Inferior parietal cortex (tissue), 1 donor: ENCODE data around the gene ZNF253.
"Not testable (repeated sequence)": the region's sequence is repeated elsewhere in the genome, so short reads cannot be mapped to it uniquely, and the experiment has no call there.

ENCODE experiments used
- DNase-seq: peaks from one replicate; pipeline ENCODE4 v3.0.0-alpha.2; 2016; ENCODE audit errors: extremely low spot score

The ZNF253 gene

DNA sequence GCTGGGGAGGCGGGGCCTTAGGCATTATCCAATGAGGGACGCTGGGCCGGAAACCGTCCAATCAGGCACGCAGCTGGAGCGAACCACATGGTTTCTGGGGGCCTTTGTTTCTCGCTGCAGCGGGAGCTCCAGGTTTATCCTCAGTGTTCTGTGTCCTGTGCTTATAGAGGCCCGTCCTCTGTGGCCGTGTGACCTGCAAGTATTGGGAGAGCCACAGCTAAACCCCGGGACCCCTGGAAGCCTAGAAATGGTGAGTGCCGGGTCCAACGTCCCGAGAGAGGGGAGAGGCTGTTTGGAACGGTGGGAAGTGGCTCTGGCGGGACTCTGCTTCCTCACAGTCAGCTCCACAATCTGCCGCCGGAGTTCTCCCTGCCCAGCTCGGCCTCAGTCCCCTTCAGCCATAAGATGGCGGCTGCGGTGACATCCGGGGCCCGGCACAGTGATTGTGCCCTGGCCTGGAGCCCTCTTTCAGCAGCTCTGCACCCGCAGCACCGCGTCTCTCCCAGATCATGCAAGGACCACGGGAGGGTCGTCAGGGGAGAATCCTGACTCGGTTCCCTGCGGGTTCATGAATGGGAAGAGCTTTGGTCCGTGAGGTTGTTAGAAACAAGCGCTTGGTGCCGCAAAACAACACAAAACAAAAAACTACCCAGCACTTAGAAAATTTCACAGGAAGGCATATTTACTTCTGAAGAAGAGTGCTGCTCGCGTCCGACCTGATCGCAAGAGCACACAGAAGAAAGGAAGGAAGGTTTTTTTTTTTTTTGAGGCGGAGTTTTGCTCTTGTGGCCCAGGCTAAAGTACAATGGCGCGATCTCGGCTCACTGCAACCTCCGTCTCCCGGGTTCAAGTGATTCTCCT is at the start of gene ZNF253:
Gene ZNF253 (plus strand): TSS at position 133 of the 861 bp plus-strand sequence. CDS start 115 bp downstream, at position 248.
- peak; percentile 98 for DNase-seq

DNA sequence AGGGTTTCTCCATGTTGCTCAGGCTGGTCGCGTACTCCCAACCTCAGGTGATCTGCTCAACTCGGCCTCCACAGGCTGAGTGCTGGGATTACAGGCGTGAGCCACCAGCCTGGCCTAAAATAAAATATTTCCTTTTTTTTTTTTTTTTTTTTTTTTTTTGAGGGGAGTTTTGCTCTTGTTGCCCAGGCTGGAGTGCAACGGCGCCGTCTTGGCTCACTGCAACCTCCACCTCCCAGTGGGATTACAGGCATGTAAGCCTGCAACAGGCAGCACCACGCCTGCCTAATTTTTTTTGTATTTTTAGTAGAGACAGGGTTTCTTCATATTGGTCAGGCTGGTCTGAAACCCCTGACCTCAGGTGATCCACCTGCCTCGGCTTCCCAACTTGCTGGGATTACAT is 49.0 kb upstream of the ZNF253 start:
- DNase-seq = no peak

DNA sequence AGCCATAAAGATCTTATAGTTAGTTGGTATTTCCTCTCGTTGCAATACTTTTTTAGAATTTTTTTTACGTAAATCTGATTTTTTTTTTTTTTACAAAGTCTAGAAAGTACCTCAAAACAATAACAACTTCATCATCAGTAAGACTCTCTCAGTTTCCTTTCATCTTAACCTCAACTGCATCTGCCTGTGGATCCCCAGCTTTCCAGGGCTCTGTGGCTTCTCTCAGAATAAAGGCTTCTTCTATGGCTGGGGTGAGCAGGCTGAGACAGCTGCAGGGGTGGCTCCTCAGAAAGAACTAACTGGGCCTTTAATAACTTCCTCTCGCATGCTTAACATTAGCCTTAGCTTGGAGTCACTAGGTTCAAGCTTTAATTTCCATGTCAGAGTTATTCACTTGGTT is 48.3 kb upstream of the ZNF253 start:
- no peak for DNase-seq

DNA sequence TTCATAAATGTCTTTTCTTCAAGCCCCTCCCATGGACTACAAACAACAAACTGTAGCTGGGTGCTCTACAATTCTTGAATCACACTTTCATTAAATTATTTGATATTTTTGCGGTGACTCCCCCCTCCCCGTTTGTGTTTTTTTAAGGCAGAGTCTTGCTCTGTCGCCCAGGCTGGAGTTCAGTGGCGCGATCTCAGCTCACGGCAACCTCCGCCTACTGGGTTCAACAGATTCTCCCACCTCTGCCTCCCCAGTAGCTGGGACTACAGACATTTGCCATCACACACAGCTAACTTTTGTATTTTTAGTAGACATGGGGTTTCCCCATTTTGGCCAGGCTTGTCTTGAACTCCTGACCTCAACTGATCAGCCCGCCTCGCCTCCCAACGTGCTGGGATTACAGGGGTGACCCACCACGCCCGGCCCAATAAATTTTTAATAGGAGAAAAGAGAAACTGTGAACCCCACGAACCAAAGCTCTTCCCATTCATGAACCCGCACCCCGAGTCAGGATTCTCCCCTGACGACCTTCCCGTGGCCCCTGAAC is 44.8 kb upstream of the ZNF253 start:
- no peak for DNase-seq

DNA sequence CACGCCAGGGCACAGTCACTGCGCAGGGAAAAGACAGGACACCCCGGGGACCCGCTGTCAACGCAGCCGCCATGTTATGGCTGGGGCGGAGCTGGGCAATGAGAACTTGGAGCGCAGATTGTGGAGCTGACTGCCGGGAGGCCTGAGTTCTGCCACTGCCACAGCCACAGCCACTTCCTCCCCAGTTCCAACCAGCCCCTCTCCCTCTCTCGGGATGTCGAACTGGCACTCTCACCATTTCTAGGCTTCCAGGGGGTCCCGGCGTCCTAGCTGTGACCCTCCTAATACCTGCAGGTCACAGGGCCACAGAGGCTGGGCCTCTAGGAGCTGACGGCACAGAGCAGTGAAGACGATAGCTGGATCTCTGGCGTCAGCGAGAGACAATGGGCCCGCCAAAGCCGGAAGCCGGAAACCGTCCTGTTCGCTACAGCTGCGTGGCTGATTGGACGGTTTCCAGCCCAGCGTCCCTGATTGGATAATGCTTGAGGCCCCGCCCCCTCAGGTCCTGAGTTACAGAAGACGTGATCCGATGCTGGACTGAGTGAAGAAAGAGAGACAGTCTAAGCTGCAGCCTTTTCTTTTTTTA is 44.2 kb upstream of the ZNF253 start, which contains the start of gene ZNF506:
Gene ZNF506 (minus strand): TSS at position 385 of the 586 bp plus-strand sequence. CDS start 147 bp downstream, at position 238.
- peak; percentile 97 for DNase-seq

DNA sequence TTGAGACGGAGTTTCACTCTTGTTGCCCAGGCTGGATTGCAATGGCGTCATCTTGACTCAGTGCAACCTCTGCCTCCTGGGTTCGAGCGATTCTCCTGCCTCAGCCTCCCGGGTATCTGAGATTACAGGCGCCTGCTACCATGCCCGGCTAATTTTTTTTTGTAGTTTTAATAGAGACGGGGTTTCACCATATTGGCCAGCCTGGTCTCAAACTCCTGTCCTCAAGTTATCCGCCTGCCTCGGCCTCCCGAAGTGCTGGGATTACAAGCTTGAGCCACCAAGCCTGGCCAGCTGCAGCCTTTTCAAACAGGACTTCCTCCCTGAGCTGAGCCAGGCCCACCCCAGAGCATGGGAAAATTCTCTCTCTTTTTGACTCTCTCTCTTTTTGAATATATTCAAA is 43.7 kb upstream of the ZNF253 start:
- DNase-seq = not testable (repeated sequence)

DNA sequence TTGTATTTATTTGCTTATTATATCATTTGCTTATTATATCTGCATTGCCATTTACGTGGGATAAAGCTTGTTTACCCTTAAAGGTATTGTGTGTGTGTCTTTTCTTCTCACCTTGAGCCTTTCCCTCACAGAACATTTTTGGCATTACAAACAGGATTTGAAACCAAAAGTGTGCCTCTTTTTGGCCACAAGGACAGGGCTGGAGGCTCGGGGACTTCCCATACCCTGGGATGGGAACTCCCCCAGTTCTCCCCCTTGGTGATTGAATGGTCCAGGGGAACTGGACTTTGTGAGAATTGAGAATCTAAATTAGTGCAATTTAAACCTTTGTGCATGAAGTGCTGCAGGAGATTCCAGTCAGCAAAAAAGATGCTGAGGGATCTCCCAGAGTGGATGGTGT is 41.8 kb upstream of the ZNF253 start:
- no peak for DNase-seq

DNA sequence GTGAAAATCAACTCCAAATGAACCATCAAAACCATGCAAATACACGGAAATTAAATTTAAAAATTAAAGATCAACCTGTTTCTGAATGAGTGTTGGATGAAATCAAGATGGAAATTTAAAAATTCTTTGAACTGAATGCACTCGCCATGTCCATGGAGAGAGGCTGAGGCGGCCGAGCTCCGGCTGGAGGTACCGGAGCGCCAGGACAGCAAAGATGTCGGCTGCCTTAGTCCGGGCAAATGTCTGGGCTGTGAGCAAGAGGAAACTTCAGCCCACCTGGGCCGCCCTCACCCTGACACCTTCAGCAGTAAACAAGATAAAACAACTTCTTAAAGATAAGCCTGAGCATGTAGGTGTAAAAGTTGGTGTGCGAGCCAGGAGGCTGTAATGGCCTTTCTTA is 38.8 kb upstream of the ZNF253 start:
- DNase-seq = no peak

DNA sequence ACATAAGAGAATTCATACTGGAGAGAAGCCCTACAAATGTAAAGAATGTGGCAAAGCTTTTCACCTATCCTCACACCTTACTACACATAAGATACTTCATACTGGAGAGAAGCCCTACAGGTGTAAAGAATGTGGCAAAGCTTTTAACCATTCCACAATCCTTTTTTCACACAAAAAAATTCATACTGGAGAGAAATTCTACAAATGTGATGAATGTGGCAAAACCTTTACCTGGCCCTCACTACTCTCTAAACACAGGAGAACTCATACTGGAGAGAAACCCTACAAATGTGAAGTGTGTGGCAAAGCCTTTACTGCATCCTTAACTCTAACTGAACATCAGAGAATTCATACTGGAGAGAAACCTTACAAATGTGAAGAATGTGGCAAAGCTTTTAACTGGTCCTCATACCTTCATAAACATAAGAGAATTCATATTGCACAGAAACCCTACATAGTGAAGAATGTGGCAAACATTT is 30.1 kb upstream of the ZNF253 start:
- no peak for DNase-seq

DNA sequence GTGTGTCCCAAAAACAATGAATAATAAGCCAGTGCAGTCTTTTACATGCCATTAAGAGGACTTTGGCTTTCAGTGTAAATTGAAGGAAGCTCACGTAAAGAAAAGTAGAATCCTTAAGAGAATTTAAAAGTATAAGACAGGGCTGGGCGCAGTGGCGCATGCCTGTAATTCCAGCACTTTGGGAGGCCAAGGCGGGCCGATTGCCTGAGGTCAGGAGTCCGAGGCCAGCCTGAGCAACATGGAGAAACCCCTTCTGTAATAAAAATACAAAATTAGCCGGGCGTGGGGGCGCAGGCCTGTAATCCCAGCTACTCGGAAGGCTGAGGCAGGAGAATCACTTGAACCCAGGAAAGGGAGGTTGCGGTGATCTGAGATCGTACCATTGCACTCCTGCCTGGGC is 17.9 kb upstream of the ZNF253 start:
- no peak for DNase-seq

DNA sequence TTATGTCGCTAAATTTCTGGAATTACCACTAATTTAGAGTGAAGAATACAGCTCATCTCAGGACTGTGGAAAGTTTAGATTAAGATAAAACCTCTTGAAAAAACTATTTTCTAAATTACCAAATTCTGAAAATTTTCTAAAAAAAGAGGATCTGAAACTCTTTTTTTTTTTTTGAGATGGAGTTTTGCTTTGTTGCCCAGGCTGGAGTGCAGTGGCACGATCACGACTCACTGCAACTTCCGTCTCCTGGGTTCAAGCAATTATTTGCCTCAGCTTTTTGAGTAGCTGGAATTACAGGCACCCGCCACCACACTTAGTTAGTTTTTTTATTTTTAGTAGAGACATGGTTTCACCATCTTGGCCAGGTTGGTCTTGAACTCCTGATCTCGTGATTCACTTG is 16.6 kb upstream of the ZNF253 start:
- no peak for DNase-seq

DNA sequence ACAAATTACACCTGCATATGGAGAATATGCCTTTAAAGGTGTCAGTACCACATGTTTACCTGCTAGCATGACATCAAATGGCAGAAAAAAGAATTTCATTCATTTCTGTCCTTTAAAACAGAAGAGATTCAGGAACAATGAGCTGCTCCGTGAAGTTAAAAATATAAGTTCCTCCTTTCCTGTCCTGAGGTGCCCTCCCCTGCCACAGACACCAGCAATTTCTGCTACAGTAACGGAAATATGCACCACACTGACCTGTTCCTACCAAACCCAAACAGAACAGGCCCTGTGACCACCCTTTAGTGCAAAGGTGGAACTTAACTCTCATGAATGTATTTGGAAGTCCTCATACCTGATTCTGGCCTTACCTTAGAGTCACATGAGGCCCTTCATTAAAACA is 13.9 kb upstream of the ZNF253 start:
- not testable (repeated sequence) for DNase-seq

DNA sequence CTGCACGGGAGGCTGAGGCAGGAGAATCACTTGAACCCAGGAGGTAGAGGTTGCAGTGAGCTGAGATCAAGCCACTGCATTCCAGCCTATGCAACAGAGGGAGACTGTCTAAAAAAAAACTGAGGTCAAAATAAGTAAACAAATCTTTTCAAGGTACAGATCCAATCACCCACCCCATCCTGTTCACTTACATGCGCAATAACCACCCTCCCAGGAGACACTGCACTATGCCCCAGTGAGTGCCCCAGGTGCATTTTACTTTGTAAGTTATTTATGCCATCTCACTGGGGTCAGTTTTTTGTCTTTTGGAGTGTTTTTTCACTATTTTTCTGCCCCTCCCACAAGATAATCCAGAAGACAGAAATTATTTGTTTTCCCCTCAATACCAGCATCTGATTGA is 6.9 kb upstream of the ZNF253 start:
- no peak for DNase-seq

DNA sequence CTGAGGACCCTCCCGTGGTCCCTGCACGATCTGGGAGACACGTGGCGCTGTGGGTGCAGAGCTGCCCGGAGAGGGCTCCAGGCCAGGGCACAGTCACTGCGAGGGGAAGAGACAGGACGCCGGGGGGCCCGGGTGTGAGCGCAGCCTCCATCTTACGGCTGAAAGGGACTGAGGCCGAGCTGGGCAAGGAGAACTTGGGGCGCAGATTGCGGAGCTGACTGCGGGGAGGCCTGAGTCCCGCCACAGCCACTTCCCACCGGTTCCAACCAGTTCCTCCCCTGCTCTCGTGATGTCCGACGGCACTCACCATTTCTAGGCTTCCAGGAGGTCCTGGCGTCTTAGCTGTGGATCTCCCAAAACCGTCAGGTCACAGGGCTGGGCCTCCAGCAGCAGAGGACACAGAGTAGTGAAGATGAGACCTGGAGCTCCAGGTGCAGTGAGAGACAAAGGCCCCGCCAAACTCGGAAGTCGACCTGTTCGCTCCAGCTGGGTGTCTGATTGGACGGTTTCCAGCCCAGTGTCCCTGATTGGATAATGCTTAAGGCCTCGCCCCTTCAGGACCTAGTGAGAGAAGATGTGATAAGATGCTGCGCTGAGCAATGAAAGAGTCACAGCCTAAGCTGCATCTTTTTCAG is 4.8 kb upstream of the ZNF253 start:
- DNase-seq = no peak

DNA sequence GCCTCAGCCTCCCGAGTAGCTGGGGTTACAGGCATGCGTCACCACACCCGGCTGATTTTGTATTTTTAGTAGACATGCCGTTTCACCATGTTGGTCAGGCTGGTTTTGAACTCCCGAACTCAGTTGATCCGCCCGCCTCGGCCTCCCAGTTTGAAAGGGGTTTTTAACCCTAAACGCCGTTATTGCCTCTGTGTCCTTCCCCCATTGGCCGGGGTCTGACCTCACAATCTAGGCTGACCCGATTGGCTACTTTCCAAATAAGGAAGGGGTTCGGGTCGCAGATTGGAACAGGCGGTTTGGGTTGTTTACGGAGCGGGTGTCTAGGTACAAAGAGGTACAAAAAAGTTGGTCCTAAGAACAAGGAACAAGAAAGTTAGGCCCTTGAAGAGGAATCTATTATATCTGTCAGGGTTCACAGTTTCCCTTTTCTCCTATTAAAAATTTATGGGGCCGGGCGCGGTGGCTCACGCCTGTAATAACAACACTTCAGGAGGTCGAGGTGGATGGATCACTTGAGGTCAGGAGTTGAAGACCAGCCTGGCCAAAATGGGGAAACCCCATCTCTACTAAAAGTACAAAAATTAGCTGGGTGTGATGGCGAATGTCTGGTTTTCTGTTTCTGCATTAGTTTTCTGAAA is 1.0 kb downstream of the ZNF253 start:
- DNase-seq = peak; percentile 16

DNA sequence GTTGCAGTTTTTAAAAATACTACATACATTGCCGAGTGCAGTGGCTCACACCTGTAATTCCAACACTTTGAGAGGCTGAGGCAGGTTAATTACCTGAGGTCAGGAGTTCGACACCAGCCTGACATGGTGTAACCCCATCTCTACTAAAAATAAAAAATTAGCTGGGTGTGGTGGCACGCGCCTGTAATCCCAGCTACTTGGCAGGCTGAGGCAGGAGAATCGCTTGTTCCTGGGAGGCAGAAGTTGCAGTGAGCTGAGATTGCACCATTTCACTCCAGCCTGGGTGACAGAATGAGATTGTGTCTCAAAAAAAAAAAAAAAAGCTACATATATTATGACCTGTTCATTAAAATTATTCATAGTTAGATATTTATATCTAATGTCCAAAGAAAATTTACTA is 4.4 kb downstream of the ZNF253 start:
- DNase-seq = not testable (repeated sequence)

DNA sequence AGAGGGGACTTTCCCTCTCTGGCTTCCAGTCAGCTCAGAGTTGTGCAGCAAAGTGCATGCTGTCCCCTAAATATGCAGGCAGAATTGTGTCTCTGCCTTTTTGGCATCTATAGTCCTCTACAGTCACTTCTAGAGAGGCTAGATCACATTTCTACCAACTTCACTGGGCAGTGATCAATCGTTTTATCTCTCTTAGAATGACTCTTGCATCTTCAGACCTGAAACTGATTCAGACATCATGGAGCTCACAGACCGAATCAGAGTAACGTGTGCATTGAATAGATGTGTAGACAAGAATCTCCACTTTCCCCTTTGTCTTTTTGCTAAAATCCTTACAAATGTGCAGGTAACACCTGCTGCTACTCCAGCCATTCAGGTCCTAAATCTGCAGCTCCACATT is 6.2 kb downstream of the ZNF253 start:
- DNase-seq = no peak

DNA sequence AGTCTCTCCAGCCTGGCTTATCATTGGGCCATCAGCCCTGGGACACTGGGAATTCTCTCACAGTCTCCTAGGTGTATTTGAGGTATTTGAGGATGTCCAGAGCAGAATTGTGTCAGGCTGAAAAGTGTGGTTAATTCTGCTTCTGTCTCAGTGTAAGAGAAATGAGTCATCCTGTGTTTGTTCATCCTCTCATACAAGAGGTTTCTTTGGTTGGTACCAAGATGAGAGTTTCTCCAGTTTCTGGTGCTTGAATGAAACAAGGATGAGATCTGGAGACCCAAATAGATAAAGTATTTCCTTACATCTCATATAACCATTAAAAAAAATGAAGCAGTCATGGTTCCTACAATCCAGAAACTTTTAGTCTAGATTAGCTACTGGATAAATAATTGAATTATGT is 7.7 kb downstream of the ZNF253 start:
- no peak for DNase-seq

DNA sequence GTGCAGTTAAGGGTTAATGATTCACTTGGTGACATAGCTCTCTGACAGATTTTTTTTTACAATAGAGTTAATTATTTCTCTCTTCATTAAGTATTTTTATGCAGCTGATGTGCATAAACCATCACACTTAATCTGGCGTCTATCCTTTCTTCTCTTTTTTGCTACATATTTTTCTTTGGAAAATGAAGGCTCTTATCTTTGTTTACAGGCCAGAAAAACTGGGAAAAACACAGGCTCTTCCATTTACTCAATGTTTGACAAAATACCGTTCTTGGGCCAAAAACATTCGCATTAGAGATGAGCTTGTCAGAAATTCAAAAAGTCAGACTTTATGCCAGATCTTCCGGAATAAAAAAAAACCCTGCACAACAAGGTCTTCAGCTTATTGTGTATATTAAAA is 12.0 kb downstream of the ZNF253 start:
- no peak for DNase-seq

DNA sequence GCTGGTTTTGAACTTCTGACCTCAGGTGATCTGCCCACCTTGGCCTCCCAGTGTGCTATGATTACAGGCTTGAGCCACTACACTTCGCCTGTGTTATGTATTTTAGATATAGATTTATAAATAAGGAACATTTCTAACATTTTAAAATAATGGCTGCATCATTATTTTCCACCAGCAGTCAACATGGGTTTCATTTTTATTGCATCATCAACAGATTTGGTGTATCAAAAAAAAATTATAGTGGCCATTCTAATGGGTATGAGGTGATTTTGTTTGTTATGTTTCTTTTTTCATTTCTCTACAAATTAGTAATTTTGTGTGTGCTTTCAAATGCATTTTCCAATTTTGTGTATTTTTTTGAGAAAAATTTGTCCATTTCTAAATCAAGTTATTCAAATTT is 18.9 kb downstream of the ZNF253 start:
- DNase-seq = no peak

DNA sequence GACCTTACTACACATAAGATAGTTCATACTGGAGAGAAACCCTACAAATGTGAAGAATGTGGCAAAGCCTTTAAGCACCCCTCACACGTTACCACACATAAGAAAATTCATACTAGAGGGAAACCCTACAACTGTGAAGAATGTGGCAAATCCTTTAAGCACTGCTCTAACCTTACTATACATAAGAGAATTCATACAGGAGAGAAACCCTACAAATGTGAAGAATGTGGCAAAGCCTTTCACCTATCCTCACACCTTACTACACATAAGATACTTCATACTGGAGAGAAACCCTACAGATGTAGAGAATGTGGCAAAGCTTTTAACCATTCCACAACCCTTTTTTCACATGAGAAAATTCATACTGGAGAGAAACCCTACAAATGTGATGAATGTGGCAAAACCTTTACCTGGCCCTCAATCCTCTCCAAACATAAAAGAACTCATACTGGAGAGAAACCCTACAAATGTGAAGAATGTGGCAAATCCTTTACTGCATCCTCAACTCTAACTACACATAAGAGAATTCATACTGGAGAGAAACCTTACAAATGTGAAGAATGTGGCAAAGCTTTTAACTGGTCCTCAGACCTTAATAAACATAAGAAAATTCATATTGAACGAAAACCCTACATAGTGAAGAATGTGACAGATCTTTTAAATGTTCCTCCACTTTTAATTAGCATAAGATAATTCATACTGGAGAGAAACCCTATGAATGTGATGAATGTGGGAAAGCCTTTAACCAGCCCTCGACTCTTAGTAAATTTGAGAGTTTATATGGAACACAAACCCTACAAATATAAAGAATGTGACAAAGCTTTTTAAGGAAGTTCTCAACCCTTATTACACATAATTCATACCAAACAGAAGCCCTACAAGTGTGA is 26.6 kb downstream of the ZNF253 start:
- not testable (repeated sequence) for DNase-seq
